ENCODE results near the gene PDZD7.

Gene PDZD7

GRCh38 chr10:101042667-101043362, 11.9 kb upstream of the PDZD7 start (continued):
- TF ChIP-seq ZNF366 (tag by site-specific recombination; conservative IDR thresholded peaks at IDR 0.05) (peak; percentile 95), ZBTB11 (tag by site-specific recombination; conservative IDR thresholded peaks at IDR 0.05; ENCODE audit: low read depth) (peak; percentile 74), SP3 (tag by site-specific recombination; IDR thresholded peaks at IDR 0.05) (peak; percentile 87), BCL6B (tag by site-specific recombination; IDR thresholded peaks at IDR 0.05) (peak; percentile 99), ZNF112 (tag by site-specific recombination; IDR thresholded peaks at IDR 0.05) (no peak), KLF7 (tag by site-specific recombination; IDR thresholded peaks at IDR 0.05; ENCODE audit: borderline replicate concordance) (0 out of 2 replicates have a peak, but pooled peaks have one; percentile 39), YY2 (tag by site-specific recombination; IDR thresholded peaks at IDR 0.05) (no peak)

- H3K9me3 ChIP-seq (ENCODE audit: control insufficient read depth, insufficient read depth, low read depth, low read length): no peaks in the 10 kb centered on the region
Measured at GRCh38 chr10:101042118-101042517, 11.2 kb upstream of the PDZD7 start.

GRCh38 chr10:101041252-101041761, 10.4 kb upstream of the PDZD7 start:
- ChIA-PET CTCF (interaction anchor here (0.5 to 10.1 kb wide), 30 partner anchors 8 to 580 kb away, joined by 3 to 112 read pairs (median 4); partner anchors contain the start of genes KAZALD1, PDZD7 and SFXN3), POLR2A (interaction anchor here (0.6 to 3.4 kb wide), 7 partner anchors 10 to 151 kb away, joined by 3 to 32 read pairs (median 8); partner anchors contain the start of genes KAZALD1, LZTS2, PDZD7 and SFXN3)
- Histone ChIP-seq H3K27ac (ENCODE audit: extremely low read depth, low read depth, low read length) (no peak overlapping the region), H3K36me3 (ENCODE audit: control insufficient read depth in 2 of 2, insufficient read depth in 1 of 2, low read length in 2 of 2) (peaks cover 0 to 12% of the 10 kb centered on the region in 2 experiments; a peak in 1 of 3 replicates), H3K9me3 (ENCODE audit: control insufficient read depth, insufficient read depth, low read depth, low read length) (no peaks in the 10 kb centered on the region), H3K4me1 (ENCODE audit: control insufficient read depth, insufficient read depth, low read length) (peaks cover 3% of the 10 kb centered on the region; the same call in 1 of the 2 replicates), H3K4me3 (ENCODE audit: low read depth, low read length) (no peak overlapping the region)
- TF ChIP-seq ZNF2 (tag by site-specific recombination; IDR thresholded peaks at IDR 0.05): peak; percentile 66
- no peak for TF ChIP-seq ZBTB48 (tag by site-specific recombination; IDR thresholded peaks at IDR 0.05)
- peak; percentile 100 for TF ChIP-seq ZNF654 (tag by site-specific recombination; IDR thresholded peaks at IDR 0.05; ENCODE audit: low read depth)
- no peak for TF ChIP-seq ZNF501 (tag by site-specific recombination; IDR thresholded peaks at IDR 0.05)
- peak; percentile 69 for TF ChIP-seq PATZ1 (tag by site-specific recombination; IDR thresholded peaks at IDR 0.05)
- peak; percentile 71 for TF ChIP-seq ZBTB17 (tag by site-specific recombination; IDR thresholded peaks at IDR 0.05)
- no peak for TF ChIP-seq ZNF211 (tag by site-specific recombination; IDR thresholded peaks at IDR 0.05; ENCODE audit: low read depth)
- peak; percentile 26; the same call in 1 of the 2 replicates for TF ChIP-seq ZNF600 (tag by site-specific recombination; IDR thresholded peaks at IDR 0.05)
- TF ChIP-seq SCRT2 (tag by site-specific recombination; IDR thresholded peaks at IDR 0.05): no peak
- TF ChIP-seq ZNF544 (tag by site-specific recombination; IDR thresholded peaks at IDR 0.05): no peak

More at GRCh38 chr10:101042118-101042517, 11.2 kb upstream of the PDZD7 start:
- peak overlapping the region; percentile 53; the same call in 1 of the 2 replicates for H3K4me3 ChIP-seq (ENCODE audit: low read depth, low read length)
- H3K36me3 ChIP-seq (ENCODE audit: control insufficient read depth in 2 of 2, insufficient read depth in 1 of 2, low read length in 2 of 2): peaks cover 0 to 8% of the 10 kb centered on the region in 2 experiments; a peak in 1 of 3 replicates
- ChIA-PET POLR2A (interaction anchor here (0.6 to 3.4 kb wide), 16 partner anchors 9 to 188 kb away, joined by 3 to 32 read pairs (median 5); partner anchors contain the start of genes KAZALD1, LBX1, PDZD7 and SFXN3), CTCF (interaction anchor here (0.6 to 10.1 kb wide), 26 partner anchors 9 to 247 kb away, joined by 3 to 112 read pairs (median 7); partner anchors contain the start of genes KAZALD1, PDZD7 and SFXN3)
- H3K27ac ChIP-seq (ENCODE audit: extremely low read depth, low read depth, low read length): peak overlapping the region; percentile 80
- TF ChIP-seq ZNF221 (tag by site-specific recombination; IDR thresholded peaks at IDR 0.05; ENCODE audit: borderline replicate concordance) (no peak), ZNF658 (tag by site-specific recombination; IDR thresholded peaks at IDR 0.05) (no peak), ZNF660 (tag by site-specific recombination; IDR thresholded peaks at IDR 0.05) (no peak), ZFP69B (tag by site-specific recombination; IDR thresholded peaks at IDR 0.05) (no peak), PRDM1 (tag by site-specific recombination; IDR thresholded peaks at IDR 0.05) (0 out of 2 replicates have a peak, but pooled peaks have one; percentile 14), ZBTB49 (tag by site-specific recombination; IDR thresholded peaks at IDR 0.05; ENCODE audit: low read depth) (no peak)
- H3K4me1 ChIP-seq (ENCODE audit: control insufficient read depth, insufficient read depth, low read length): peaks cover 5% of the 10 kb centered on the region; the same call in 1 of the 2 replicates
